HG02973 (cell line): ENCODE measurements around the gene VASH2.
"Not testable (repeated sequence)": the region's sequence is repeated elsewhere in the genome, so short reads cannot be mapped to it uniquely, and the experiment has no call there.

Source experiments
- ATAC-seq: cut with Tn5 transposase; IDR thresholded peaks from one replicate; pipeline ENCODE4 v1.9.1; 2021; ENCODE audit warnings: moderate library complexity; ENCODE audit not compliant: unreplicated experiment

Gene VASH2

GRCh38 chr1:213017447-213018273 lies 67.3 kb downstream of the VASH2 start:
- ATAC-seq = no peak

GRCh38 chr1:213019450-213019849 lies 69.1 kb downstream of the VASH2 start:
- ATAC-seq = no peak

- ATAC-seq = no peak
Measured at GRCh38 chr1:213020016-213020415, 69.7 kb downstream of the VASH2 start.

- ATAC-seq = not testable (repeated sequence)
Measured at GRCh38 chr1:213027024-213027423, 76.7 kb downstream of the VASH2 start.

- ATAC-seq = no peak
Measured at GRCh38 chr1:213032651-213033050, 82.3 kb downstream of the VASH2 start.

GRCh38 chr1:213034713-213035112 lies 84.4 kb downstream of the VASH2 start:
- ATAC-seq = no peak

GRCh38 chr1:213035573-213035972 lies 85.2 kb downstream of the VASH2 start:
- no peak for ATAC-seq
